CD14-positive monocyte (primary cell): ENCODE results near the gene KRTAP12-4. TPM values are rescaled to one million over a fixed set of nuclear protein-coding genes. Genes with fewer than 3 reads are reported as not detected.

Experiments
- DNase-seq, 3 donors: peaks; one replicate each; pipeline ENCODE4 v3.0.0-alpha.2; 2011 to 2022
- H2AFZ ChIP-seq: 2 replicates; pipeline ENCODE4 v1.6.0; 2012; ENCODE audit warnings: mild to moderate bottlenecking, low read depth, low read length, inconsistent platforms; ENCODE audit not compliant: insufficient read depth, poor library complexity, severe bottlenecking
- H3K27ac ChIP-seq, 2 donors: 1 replicate in 1 of 2; 2 replicates in 1 of 2; pipeline ENCODE4 v1.5.1; 2012 to 2013; ENCODE audit warnings: low read length in 2 of 2, control low read depth in 1 of 2, inconsistent platforms in 1 of 2, low read depth in 1 of 2, mild to moderate bottlenecking in 1 of 2
- H3K27me3 ChIP-seq, 2 donors: one replicate each; pipeline versions ENCODE4 v1.6.0 to v1.6.1; 2011 to 2013; ENCODE audit warnings: low read length in 2 of 2; ENCODE audit not compliant: control insufficient read depth in 2 of 2, insufficient read depth in 2 of 2
- H3K36me3 ChIP-seq, 2 donors: replicated peaks in 1 of 2; 1 replicate in 1 of 2; 2 replicates in 1 of 2; pipeline versions ENCODE4 v1.5.1 to v1.6.1; 2012 to 2013; ENCODE audit warnings: low read length in 2 of 2, control low read depth in 1 of 2, inconsistent platforms in 1 of 2, mild to moderate bottlenecking in 1 of 2; ENCODE audit not compliant: insufficient read depth in 2 of 2, control insufficient read depth in 1 of 2
- H3K4me1 ChIP-seq, 2 donors: 1 replicate in 1 of 2; 2 replicates in 1 of 2; pipeline versions ENCODE4 v1.5.1 to v1.6.1; 2012 to 2013; ENCODE audit warnings: low read length in 2 of 2, control low read depth in 1 of 2, inconsistent platforms in 1 of 2, mild to moderate bottlenecking in 1 of 2, moderate library complexity in 1 of 2; ENCODE audit not compliant: insufficient read depth in 2 of 2, control insufficient read depth in 1 of 2
- H3K4me2 ChIP-seq: replicated peaks from 2 replicates; pipeline ENCODE3; 2012; ENCODE audit warnings: low read length, moderate library complexity, mild to moderate bottlenecking; ENCODE audit not compliant: poor library complexity, severe bottlenecking; ENCODE audit errors: extremely low read depth
- H3K4me3 ChIP-seq, 3 experiments: fragments of 200-600 bp in 1 of 3; sonication (generic) in 1 of 3; replicated peaks in 1 of 3; 1 replicate in 2 of 3; 2 replicates in 1 of 3; pipeline ENCODE4 v1.5.1; 2011 to 2013; ENCODE audit warnings: low read length in 3 of 3, mild to moderate bottlenecking in 3 of 3, control low read depth in 2 of 3, low read depth in 2 of 3, inconsistent platforms in 1 of 3, moderate library complexity in 1 of 3
- H3K79me2 ChIP-seq: 2 replicates; pipeline ENCODE4 v1.6.0; 2012; ENCODE audit warnings: mild to moderate bottlenecking, control low read depth, inconsistent platforms, low read length, moderate library complexity; ENCODE audit not compliant: insufficient read depth
- H3K9ac ChIP-seq: 2 replicates; pipeline ENCODE4 v1.6.0; 2017; ENCODE audit warnings: low read length, mild to moderate bottlenecking; ENCODE audit not compliant: insufficient read depth, poor library complexity, severe bottlenecking
- H3K9me3 ChIP-seq, 2 donors: replicated peaks in 1 of 2; 1 replicate in 1 of 2; 2 replicates in 1 of 2; pipeline versions ENCODE4 v1.5.1 to v1.6.1; 2012 to 2013; ENCODE audit warnings: low read length in 2 of 2, control low read depth in 1 of 2; ENCODE audit not compliant: control insufficient read depth in 1 of 2, insufficient read depth in 1 of 2
- H4K20me1 ChIP-seq: 2 replicates; pipeline ENCODE4 v1.6.0; 2012; ENCODE audit warnings: mild to moderate bottlenecking, low read length, control low read depth, moderate library complexity; ENCODE audit not compliant: insufficient read depth
- H3K27ac Mint-ChIP-seq, 7 donors: one replicate each; pipeline ENCODE4 v1.8.0; 2020; ENCODE audit warnings: mild to moderate bottlenecking in 7 of 7, mixed read lengths in 7 of 7, moderate library complexity in 6 of 7, inconsistent platforms in 2 of 7
- H3K27me3 Mint-ChIP-seq, 3 donors: one replicate each; pipeline ENCODE4 v1.8.0; 2021 to 2022; ENCODE audit warnings: low read depth in 3 of 3, mild to moderate bottlenecking in 3 of 3, mixed read lengths in 3 of 3, moderate library complexity in 3 of 3, inconsistent platforms in 1 of 3
- H3K36me3 Mint-ChIP-seq, 2 donors: one replicate each; pipeline ENCODE4 v1.8.0; 2020; ENCODE audit warnings: mixed read lengths in 2 of 2, inconsistent platforms in 1 of 2, mild to moderate bottlenecking in 1 of 2
- H3K4me1 Mint-ChIP-seq: one replicate; pipeline ENCODE4 v1.8.0; 2020; ENCODE audit warnings: mild to moderate bottlenecking, mixed read lengths
- H3K4me3 Mint-ChIP-seq, 2 donors: one replicate each; pipeline ENCODE4 v1.8.0; 2020; ENCODE audit warnings: mild to moderate bottlenecking in 2 of 2, mixed read lengths in 2 of 2, moderate library complexity in 1 of 2
- H3K9me3 Mint-ChIP-seq, 7 donors: one replicate each; pipeline ENCODE4 v1.8.0; 2020 to 2022; ENCODE audit warnings: mixed read lengths in 7 of 7, mild to moderate bottlenecking in 6 of 7, moderate library complexity in 6 of 7, inconsistent platforms in 2 of 7
- whole genome bisulfite sequencing: methylation state at CpG from one replicate; pipeline ENCODE4 v1.1.5; 2013; ENCODE audit warnings: missing lambda C conversion rate; ENCODE audit not compliant: insufficient coverage; 5-methylcytosine and 5-hydroxymethylcytosine counted together
- intact Hi-C, 2 donors: fragments of 100-400 bp; cut with micrococcal nuclease; formaldehyde crosslinking; loops; one replicate each; pipeline versions ENCODE4 v1.15.0 to v1.15.1; 2023
- polyA plus RNA-seq, 3 donors: library from polyadenylated mRNA; depleted of rRNA in 1 of 3; unstranded in 2 of 3; stranded (reverse) in 1 of 3; fragments of 300-500 nt in 2 of 3; fragments of >200 nt in 1 of 3; fragmentation: Illumina TruSeq in 2 of 3; gene quantifications; 1 replicate in 2 of 3; 2 replicates in 1 of 3; pipeline ENCODE4 v1.2.3, GENCODE V29; 2012 to 2021
- TF ChIP-seq, protein P1 (sequence below): fragments of 200-600 bp; IDR thresholded peaks from one replicate; pipeline ENCODE4 v1.8.0; 2022; ENCODE audit warnings: antibody characterized with exemption, mild to moderate bottlenecking

KRTAP12-4 gene
- polyA plus RNA-seq, 3 donors, result not detected

DNA sequence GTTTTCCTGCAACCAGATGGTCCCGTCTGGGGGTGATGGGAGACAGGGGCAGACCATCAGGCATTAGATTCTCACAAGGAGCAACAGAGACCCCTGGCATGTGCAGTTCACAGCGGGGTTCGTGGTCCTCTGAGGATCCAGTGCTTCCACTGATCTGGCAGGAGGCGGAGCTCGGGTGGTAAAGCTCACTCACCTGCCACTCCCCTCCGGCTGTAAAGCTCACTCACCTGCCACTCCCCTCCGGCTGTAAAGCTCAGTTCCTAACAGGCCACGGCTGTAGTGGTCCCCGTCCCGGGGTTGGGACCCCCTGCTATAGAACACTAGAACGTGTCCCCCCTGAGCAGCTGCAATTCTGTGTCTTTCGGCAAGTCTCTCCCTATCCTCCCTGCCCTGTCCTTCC, 47.1 kb upstream of the KRTAP12-4 start:
- Mint-ChIP-seq H3K4me3 (peak overlapping the region in 1 of 2 donors; percentile 2), H3K36me3 (peaks cover 0 to 8% of the 10 kb centered on the region in 2 donors), H3K4me1 (no peaks in the 10 kb centered on the region), H3K27me3 (peaks cover 69 to 97% (median 74%) of the 10 kb centered on the region in 3 donors), H3K27ac (no peak overlapping the region), H3K9me3 (peaks cover 8 to 25% (median 17%) of the 10 kb centered on the region in 7 donors)
- Histone ChIP-seq H3K79me2 (no peaks in the 10 kb centered on the region), H3K27ac (no peak overlapping the region), H3K27me3 (peaks cover 10 to 64% of the 10 kb centered on the region in 2 donors), H3K4me3 (no peak overlapping the region), H3K4me1 (no peaks in the 10 kb centered on the region), H3K9ac (no peak overlapping the region), H3K4me2 (no peak overlapping the region), H4K20me1 (no peaks in the 10 kb centered on the region), H3K36me3 (no peaks in the 10 kb centered on the region), H2AFZ (no peak overlapping the region), H3K9me3 (peaks cover 7 to 8% of the 10 kb centered on the region in 2 donors)
- TF ChIP-seq, protein P1, sequence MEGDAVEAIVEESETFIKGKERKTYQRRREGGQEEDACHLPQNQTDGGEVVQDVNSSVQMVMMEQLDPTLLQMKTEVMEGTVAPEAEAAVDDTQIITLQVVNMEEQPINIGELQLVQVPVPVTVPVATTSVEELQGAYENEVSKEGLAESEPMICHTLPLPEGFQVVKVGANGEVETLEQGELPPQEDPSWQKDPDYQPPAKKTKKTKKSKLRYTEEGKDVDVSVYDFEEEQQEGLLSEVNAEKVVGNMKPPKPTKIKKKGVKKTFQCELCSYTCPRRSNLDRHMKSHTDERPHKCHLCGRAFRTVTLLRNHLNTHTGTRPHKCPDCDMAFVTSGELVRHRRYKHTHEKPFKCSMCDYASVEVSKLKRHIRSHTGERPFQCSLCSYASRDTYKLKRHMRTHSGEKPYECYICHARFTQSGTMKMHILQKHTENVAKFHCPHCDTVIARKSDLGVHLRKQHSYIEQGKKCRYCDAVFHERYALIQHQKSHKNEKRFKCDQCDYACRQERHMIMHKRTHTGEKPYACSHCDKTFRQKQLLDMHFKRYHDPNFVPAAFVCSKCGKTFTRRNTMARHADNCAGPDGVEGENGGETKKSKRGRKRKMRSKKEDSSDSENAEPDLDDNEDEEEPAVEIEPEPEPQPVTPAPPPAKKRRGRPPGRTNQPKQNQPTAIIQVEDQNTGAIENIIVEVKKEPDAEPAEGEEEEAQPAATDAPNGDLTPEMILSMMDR, result no peak
- WGBS, result 59% methylated on average over 12 of the region's 12 CpGs
- intact Hi-C loops, result no loop called here
- DNase-seq, result no peak

DNA sequence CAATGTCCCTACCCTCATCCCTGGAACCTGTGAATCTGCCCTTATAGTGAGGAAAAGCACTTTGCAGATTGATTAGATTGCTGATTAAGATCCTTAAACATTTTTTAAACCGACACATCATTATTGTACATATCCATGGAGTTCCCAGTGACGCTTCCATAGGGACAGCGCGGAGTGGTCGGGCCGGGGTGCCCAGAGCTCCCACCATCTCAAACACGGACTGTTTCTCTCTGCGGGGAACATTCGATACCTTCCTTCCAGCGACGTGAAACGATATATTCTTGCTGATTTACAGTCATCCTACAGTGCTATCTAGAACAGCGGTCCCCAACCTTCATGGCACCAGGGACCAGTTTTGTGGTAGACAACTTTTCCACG, 46.6 kb upstream of the KRTAP12-4 start:
- no peak for DNase-seq
- H3K9me3 Mint-ChIP-seq, result peaks cover 5 to 19% (median 12%) of the 10 kb centered on the region in 7 donors
- no peaks in the 10 kb centered on the region for H3K79me2 ChIP-seq
- H3K27ac Mint-ChIP-seq, result no peak overlapping the region
- H4K20me1 ChIP-seq, result no peaks in the 10 kb centered on the region
- no peak overlapping the region for H2AFZ ChIP-seq
- no peaks in the 10 kb centered on the region for H3K36me3 ChIP-seq
- no peak overlapping the region for H3K9ac ChIP-seq
- H3K27me3 ChIP-seq, result peaks cover 4 to 58% of the 10 kb centered on the region in 2 donors
- peaks cover 66 to 97% (median 71%) of the 10 kb centered on the region in 3 donors for H3K27me3 Mint-ChIP-seq
- no peak overlapping the region for H3K4me2 ChIP-seq
- no peaks in the 10 kb centered on the region for H3K4me1 Mint-ChIP-seq
- WGBS, result 93% methylated on average over 8 of the region's 14 CpGs
- TF ChIP-seq, protein P1, result no peak
- peaks cover 0 to 4% of the 10 kb centered on the region in 2 donors for H3K36me3 Mint-ChIP-seq
- H3K4me1 ChIP-seq, result no peaks in the 10 kb centered on the region
- peak overlapping the region in 1 of 2 donors; percentile 39 for H3K4me3 Mint-ChIP-seq
- H3K9me3 ChIP-seq, result peaks cover 2 to 3% of the 10 kb centered on the region in 2 donors
- intact Hi-C loops, result no loop called here
- H3K4me3 ChIP-seq, result no peak overlapping the region
- no peak overlapping the region for H3K27ac ChIP-seq
